Activated naive CD4-positive, alpha-beta T cell treated with anti-CD3 and anti-CD28 coated beads for 36 hours (primary cell): ENCODE results near the gene RRM2. TPM values are rescaled to one million over a fixed set of nuclear protein-coding genes. Genes with fewer than 3 reads are reported as not detected.

Experiments
- CTCF ChIA-PET: fragments of 350-600 bp; sonication (Branson Sonifier 250); formaldehyde crosslinking; loops from one replicate; lab custom pipeline; 2021; ENCODE audit warnings: antibody characterized with exemption; lab: Charles Lee
- DNase-seq: peaks from one replicate; pipeline ENCODE4 v3.0.0-alpha.2; 2020
- H3K27ac Mint-ChIP-seq: one replicate; pipeline ENCODE4 v1.8.0; 2021; ENCODE audit warnings: mild to moderate bottlenecking, mixed read lengths
- H3K27me3 Mint-ChIP-seq: one replicate; pipeline ENCODE4 v1.8.0; 2021; ENCODE audit warnings: low read depth, mixed read lengths
- H3K36me3 Mint-ChIP-seq: one replicate; pipeline ENCODE4 v1.8.0; 2021; ENCODE audit warnings: low read depth, mixed read lengths
- H3K4me1 Mint-ChIP-seq: one replicate; pipeline ENCODE4 v1.8.0; 2021; ENCODE audit warnings: low read depth, mixed read lengths
- H3K4me3 Mint-ChIP-seq: one replicate; pipeline ENCODE4 v1.8.0; 2021; ENCODE audit warnings: mild to moderate bottlenecking, moderate library complexity, mixed read lengths
- H3K9me3 Mint-ChIP-seq: one replicate; pipeline ENCODE4 v1.8.0; 2021; ENCODE audit warnings: mixed read lengths
- intact Hi-C: fragments of 100-400 bp; cut with micrococcal nuclease; formaldehyde crosslinking; loops from one replicate; pipeline ENCODE4 v1.15.1; 2023
- total RNA-seq, 2 experiments: library from RNA; stranded (reverse); gene quantifications; one replicate each; pipeline ENCODE4 v1.2.3, GENCODE V29; 2021

RRM2 gene
- total RNA-seq, 2 experiments from 2014 or later, result 466 to 514 TPM

GRCh38 chr2:10120877-10121574 lies 1.5 kb upstream of the RRM2 start:
- no peak for DNase-seq

DNA sequence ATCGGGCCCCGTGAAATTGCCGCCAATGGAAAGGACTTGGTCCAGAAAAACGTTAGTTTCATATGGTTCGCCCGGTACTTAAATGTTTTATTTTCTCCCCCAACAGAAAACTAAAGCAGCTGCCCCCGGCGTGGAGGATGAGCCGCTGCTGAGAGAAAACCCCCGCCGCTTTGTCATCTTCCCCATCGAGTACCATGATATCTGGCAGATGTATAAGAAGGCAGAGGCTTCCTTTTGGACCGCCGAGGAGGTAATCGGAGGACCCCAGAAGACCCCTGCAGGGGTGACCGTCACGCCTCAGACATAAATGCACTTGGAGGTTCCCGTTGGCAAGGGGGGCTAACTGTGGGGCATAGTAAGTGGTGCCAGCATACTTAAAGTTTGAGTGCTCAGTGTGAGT lies 742 bp downstream of the RRM2 start:
- intact Hi-C loops, result loop anchor here (1.0 to 10.0 kb wide), 8 partner anchors 131 to 1624 kb away; partner anchors contain the start of genes CPSF3, ID2, ITGB1BP1 and LPIN1
- Mint-ChIP-seq H3K9me3 (no peaks in the 10 kb centered on the region), H3K36me3 (peaks cover 73% of the 10 kb centered on the region), H3K4me3 (peak overlapping the region; percentile 96), H3K4me1 (peaks cover 30% of the 10 kb centered on the region), H3K27me3 (no peaks in the 10 kb centered on the region), H3K27ac (peak overlapping the region; percentile 92)
- DNase-seq, result no peak
- CTCF ChIA-PET, result interaction anchor here (0.6 to 2.3 kb wide), 5 partner anchors 51 to 324 kb away, joined by 3 to 12 read pairs (median 7); no protein-coding TSS in a partner anchor

More at GRCh38 chr2:10120877-10121574, 1.5 kb upstream of the RRM2 start:
- peaks cover 51% of the 10 kb centered on the region for H3K36me3 Mint-ChIP-seq
- H3K4me1 Mint-ChIP-seq, result peaks cover 18% of the 10 kb centered on the region
- intact Hi-C loops, result loop anchor here (1.0 to 10.0 kb wide), 15 partner anchors 40 to 1626 kb away; partner anchors contain the start of genes CYS1, GRHL1, ID2 and LPIN1
- H3K4me3 Mint-ChIP-seq, result peak overlapping the region; percentile 99
- peak overlapping the region; percentile 99 for H3K27ac Mint-ChIP-seq
- H3K27me3 Mint-ChIP-seq, result no peaks in the 10 kb centered on the region
- no peaks in the 10 kb centered on the region for H3K9me3 Mint-ChIP-seq
- CTCF ChIA-PET, result interaction anchor here (5.6 kb wide), 1 partner anchor 48 kb away, joined by 33 read pairs; no protein-coding TSS in a partner anchor

- intact Hi-C loops, result loop anchor here (1.0 to 10.0 kb wide), 6 partner anchors 132 to 1623 kb away; partner anchors contain the start of genes ID2, LPIN1 and PDIA6
- H3K27ac Mint-ChIP-seq, result peak overlapping the region; percentile 18
- no peaks in the 10 kb centered on the region for H3K9me3 Mint-ChIP-seq
- no peaks in the 10 kb centered on the region for H3K27me3 Mint-ChIP-seq
- peaks cover 86% of the 10 kb centered on the region for H3K36me3 Mint-ChIP-seq
- peaks cover 42% of the 10 kb centered on the region for H3K4me1 Mint-ChIP-seq
- H3K4me3 Mint-ChIP-seq, result peak overlapping the region; percentile 96
- peak; percentile 47 for DNase-seq
- CTCF ChIA-PET, result interaction anchor here (0.6 to 2.3 kb wide), 8 partner anchors 16 to 322 kb away, joined by 3 to 12 read pairs (median 5); no protein-coding TSS in a partner anchor
These were observed 2.1 kb downstream of the RRM2 start for GRCh38 chr2:10124538-10125045.

DNA sequence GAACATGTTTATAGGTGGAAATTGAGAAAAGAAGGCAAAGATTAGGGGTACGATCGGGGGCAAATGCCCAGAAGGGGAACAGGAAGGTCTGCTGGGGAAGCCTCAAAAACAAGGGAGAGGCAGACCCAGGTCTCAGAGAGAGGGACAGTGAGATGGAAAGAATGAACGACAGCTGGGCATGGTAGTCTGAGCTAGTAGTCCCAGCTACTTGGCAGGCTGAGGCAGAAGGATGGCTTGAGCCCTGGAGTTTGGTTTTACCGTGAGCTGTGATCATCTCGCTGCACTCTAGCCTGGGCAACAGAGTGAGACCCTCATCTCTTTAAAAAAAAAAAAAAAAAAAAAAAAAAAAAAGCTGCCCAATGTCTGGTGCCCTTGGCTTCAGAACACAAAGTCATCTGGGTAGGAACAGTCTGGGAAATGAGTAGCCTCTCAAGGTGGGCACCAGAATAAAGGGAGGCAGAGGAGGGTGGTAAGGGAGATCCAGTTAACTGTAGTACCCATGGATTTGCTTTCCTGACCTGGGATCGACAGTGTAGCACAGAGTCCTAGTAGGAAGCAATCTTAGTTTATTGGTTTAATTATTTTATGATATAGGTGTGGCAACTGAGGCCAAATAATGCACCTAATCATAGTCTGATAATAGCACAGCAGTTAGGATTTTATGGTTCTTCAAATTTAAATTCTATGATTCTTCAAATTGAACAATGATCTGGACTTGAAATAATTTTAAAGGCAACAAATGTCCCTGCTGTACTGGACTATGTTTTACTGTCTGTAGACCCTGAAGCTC lies 3.5 kb downstream of the RRM2 start:
- CTCF ChIA-PET, result interaction anchor here (0.8 to 1.8 kb wide), 5 partner anchors 13 to 309 kb away, joined by 3 to 9 read pairs (median 4); no protein-coding TSS in a partner anchor
- no peak overlapping the region for H3K27ac Mint-ChIP-seq
- DNase-seq, result no peak
- H3K36me3 Mint-ChIP-seq, result peaks cover 91% of the 10 kb centered on the region
- intact Hi-C loops, result loop anchor here (10.0 kb wide), 1 partner anchor 521 kb away; no protein-coding TSS in a partner anchor
- H3K9me3 Mint-ChIP-seq, result no peaks in the 10 kb centered on the region
- H3K27me3 Mint-ChIP-seq, result no peaks in the 10 kb centered on the region
- peaks cover 49% of the 10 kb centered on the region for H3K4me1 Mint-ChIP-seq
- H3K4me3 Mint-ChIP-seq, result peak overlapping the region; percentile 16

DNA sequence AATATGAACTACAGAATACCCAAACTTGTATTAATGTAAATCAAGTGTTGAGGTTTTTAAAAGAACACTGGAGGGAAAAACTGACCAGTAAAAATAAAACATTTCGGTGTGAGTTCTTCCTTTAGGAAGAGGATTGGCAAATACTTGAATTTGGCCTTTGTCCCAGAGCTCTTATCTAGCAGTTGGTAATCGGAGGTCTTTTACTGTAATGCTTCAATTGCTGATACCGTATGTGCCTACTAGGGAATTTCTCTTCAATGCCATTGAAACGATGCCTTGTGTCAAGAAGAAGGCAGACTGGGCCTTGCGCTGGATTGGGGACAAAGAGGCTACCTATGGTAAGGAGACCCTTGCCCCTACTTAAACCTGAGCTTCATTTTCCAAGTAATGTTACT lies 4.1 kb downstream of the RRM2 start:
- Mint-ChIP-seq H3K4me3 (no peak overlapping the region), H3K4me1 (peaks cover 50% of the 10 kb centered on the region), H3K36me3 (peaks cover 91% of the 10 kb centered on the region), H3K27me3 (no peaks in the 10 kb centered on the region), H3K27ac (no peak overlapping the region), H3K9me3 (no peaks in the 10 kb centered on the region)
- intact Hi-C loops, result loop anchor here (10.0 kb wide), 1 partner anchor 522 kb away; no protein-coding TSS in a partner anchor
- CTCF ChIA-PET, result interaction anchor here (0.8 to 1.8 kb wide), 3 partner anchors 12 to 282 kb away, joined by 3 to 7 read pairs (median 4); no protein-coding TSS in a partner anchor
- no peak for DNase-seq

- no peak for DNase-seq
- Mint-ChIP-seq H3K4me1 (peaks cover 52% of the 10 kb centered on the region), H3K4me3 (no peak overlapping the region), H3K9me3 (no peaks in the 10 kb centered on the region), H3K27ac (no peak overlapping the region), H3K27me3 (no peaks in the 10 kb centered on the region), H3K36me3 (peaks cover 91% of the 10 kb centered on the region)
- CTCF ChIA-PET, result interaction anchor here (0.9 to 1.6 kb wide), 3 partner anchors 56 to 306 kb away, joined by 3 to 4 read pairs (median 3); no protein-coding TSS in a partner anchor
- intact Hi-C loops, result loop anchor here (10.0 kb wide), 1 partner anchor 524 kb away; no protein-coding TSS in a partner anchor
These were observed 5.9 kb downstream of the RRM2 start for GRCh38 chr2:10128420-10128819.

GRCh38 chr2:10129490-10129889 lies 7.0 kb downstream of the RRM2 start:
- peaks cover 81% of the 10 kb centered on the region for H3K36me3 Mint-ChIP-seq
- peaks cover 49% of the 10 kb centered on the region for H3K4me1 Mint-ChIP-seq

GRCh38 chr2:10132043-10132575 lies 9.6 kb downstream of the RRM2 start:
- H3K27me3 Mint-ChIP-seq, result no peaks in the 10 kb centered on the region
- peaks cover 64% of the 10 kb centered on the region for H3K36me3 Mint-ChIP-seq
- H3K4me3 Mint-ChIP-seq, result no peak overlapping the region
- peaks cover 28% of the 10 kb centered on the region for H3K4me1 Mint-ChIP-seq
- DNase-seq, result no peak
- no peaks in the 10 kb centered on the region for H3K9me3 Mint-ChIP-seq
- CTCF ChIA-PET, result interaction anchor here (1.2 kb wide), 1 partner anchor 276 kb away, joined by 4 read pairs; no protein-coding TSS in a partner anchor
- no peak overlapping the region for H3K27ac Mint-ChIP-seq
- intact Hi-C loops, result no loop called here

More at GRCh38 chr2:10129490-10129889, 7.0 kb downstream of the RRM2 start:
- Mint-ChIP-seq H3K9me3 (no peaks in the 10 kb centered on the region), H3K4me3 (no peak overlapping the region), H3K27ac (no peak overlapping the region), H3K27me3 (no peaks in the 10 kb centered on the region)
- CTCF ChIA-PET, result interaction anchor here (0.9 to 1.0 kb wide), 3 partner anchors 15 to 306 kb away, joined by 3 read pairs; no protein-coding TSS in a partner anchor
- DNase-seq, result no peak
- intact Hi-C loops, result loop anchor here (10.0 kb wide), 1 partner anchor 525 kb away; no protein-coding TSS in a partner anchor

DNA sequence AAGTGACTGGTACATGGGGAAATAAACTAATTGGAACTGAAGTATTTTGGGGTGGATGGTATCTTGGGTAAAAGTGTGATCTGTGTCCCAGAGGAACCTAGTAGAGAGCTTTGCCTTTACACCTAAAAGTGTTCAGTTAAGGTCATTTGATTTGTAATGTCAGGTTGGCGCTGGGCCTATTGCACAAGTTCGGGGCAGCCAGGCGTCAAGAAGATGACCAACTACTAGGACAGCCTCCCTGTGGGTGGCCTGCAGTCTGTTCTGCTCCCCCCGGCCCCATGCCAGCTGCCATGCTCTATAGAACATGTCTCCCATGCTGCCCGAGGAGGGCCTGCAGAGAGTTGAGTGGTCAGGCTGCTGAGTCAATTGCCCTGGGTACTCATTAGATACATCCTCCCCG lies 10.1 kb downstream of the RRM2 start:
- CTCF ChIA-PET, result interaction anchor here (1.2 kb wide), 1 partner anchor 276 kb away, joined by 4 read pairs; no protein-coding TSS in a partner anchor
- H3K9me3 Mint-ChIP-seq, result no peaks in the 10 kb centered on the region
- peaks cover 27% of the 10 kb centered on the region for H3K4me1 Mint-ChIP-seq
- no peak overlapping the region for H3K27ac Mint-ChIP-seq
- no peak for DNase-seq
- H3K36me3 Mint-ChIP-seq, result peaks cover 59% of the 10 kb centered on the region
- H3K27me3 Mint-ChIP-seq, result no peaks in the 10 kb centered on the region
- intact Hi-C loops, result no loop called here
- no peak overlapping the region for H3K4me3 Mint-ChIP-seq

DNA sequence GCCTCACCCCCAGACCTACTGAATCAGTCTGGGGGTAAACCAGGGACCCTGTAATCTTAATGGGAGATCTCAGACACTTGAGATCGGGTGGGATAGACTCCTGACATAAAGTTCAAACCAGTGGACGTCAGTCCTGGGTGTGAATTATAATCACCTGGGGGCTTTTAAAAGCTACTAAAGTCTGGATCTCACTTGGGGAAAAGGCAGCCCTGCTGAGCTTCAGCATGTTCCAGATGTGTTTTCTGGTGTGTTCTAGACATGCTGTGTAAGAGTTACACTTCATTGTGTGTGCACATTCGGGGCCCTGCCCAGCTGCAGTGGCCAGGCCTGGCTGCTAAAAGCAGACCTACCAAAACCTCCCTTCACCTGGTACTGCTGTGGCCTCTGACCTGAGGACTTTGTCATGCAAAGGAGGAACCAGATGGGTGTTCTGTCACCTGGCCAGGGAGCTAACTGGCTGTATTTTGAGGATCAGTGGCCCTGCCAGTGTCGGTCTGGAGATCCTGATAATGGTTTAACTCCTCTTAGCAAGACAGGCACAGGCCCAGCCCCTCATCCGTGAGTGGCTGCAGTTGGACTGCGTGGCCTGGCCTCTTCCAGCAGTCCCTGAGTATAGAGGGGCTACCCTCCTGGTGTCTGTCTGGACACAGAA lies 10.6 kb downstream of the RRM2 start:
- intact Hi-C loops, result no loop called here
- peaks cover 54% of the 10 kb centered on the region for H3K36me3 Mint-ChIP-seq
- CTCF ChIA-PET, result interaction anchor here (0.6 to 2.6 kb wide), 2 partner anchors 60 kb away, joined by 3 to 11 read pairs; no protein-coding TSS in a partner anchor

More for the DNA sequence above, 10.6 kb downstream of the RRM2 start:
- DNase-seq, result no peak
- Mint-ChIP-seq H3K27me3 (no peaks in the 10 kb centered on the region), H3K9me3 (no peaks in the 10 kb centered on the region), H3K4me1 (peaks cover 25% of the 10 kb centered on the region), H3K27ac (no peak overlapping the region), H3K4me3 (no peak overlapping the region)
